GM12801 (cell line): ENCODE measurements around the gene ACAP3.

Experiments
- TF ChIP-seq, protein P1 (sequence below): IDR thresholded peaks from one replicate; pipeline ENCODE4 v1.5.1; 2011; ENCODE audit warnings: control low read depth; ENCODE audit not compliant: insufficient read length; ENCODE audit errors: extremely low read depth

Gene ACAP3

DNA sequence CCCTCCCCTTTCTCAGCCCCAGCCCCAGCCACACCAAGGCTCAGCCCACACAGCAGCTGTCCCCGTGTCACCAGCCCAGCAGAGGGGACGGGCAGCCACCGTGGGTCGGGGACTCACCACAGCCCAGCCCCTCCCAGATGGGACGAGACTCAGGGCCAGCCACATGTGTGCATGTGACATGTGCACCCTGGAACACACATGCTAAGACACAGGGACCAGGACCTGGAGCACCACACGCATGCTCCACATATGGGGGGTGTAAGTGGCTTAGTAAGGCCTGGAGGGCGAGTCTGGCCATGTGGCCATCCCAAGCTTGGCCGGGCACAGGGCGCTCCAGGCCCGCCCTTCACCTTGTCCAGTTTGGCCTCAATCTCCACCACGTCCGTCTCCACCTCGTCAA lies 4.0 kb downstream of the ACAP3 start:
- TF ChIP-seq, protein P1, sequence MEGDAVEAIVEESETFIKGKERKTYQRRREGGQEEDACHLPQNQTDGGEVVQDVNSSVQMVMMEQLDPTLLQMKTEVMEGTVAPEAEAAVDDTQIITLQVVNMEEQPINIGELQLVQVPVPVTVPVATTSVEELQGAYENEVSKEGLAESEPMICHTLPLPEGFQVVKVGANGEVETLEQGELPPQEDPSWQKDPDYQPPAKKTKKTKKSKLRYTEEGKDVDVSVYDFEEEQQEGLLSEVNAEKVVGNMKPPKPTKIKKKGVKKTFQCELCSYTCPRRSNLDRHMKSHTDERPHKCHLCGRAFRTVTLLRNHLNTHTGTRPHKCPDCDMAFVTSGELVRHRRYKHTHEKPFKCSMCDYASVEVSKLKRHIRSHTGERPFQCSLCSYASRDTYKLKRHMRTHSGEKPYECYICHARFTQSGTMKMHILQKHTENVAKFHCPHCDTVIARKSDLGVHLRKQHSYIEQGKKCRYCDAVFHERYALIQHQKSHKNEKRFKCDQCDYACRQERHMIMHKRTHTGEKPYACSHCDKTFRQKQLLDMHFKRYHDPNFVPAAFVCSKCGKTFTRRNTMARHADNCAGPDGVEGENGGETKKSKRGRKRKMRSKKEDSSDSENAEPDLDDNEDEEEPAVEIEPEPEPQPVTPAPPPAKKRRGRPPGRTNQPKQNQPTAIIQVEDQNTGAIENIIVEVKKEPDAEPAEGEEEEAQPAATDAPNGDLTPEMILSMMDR: no peak

GRCh38 chr1:1302951-1303509 lies 4.7 kb downstream of the ACAP3 start:
- TF ChIP-seq, protein P1: no peak

GRCh38 chr1:1302006-1302430 lies 5.7 kb downstream of the ACAP3 start:
- TF ChIP-seq, protein P1: no peak

DNA sequence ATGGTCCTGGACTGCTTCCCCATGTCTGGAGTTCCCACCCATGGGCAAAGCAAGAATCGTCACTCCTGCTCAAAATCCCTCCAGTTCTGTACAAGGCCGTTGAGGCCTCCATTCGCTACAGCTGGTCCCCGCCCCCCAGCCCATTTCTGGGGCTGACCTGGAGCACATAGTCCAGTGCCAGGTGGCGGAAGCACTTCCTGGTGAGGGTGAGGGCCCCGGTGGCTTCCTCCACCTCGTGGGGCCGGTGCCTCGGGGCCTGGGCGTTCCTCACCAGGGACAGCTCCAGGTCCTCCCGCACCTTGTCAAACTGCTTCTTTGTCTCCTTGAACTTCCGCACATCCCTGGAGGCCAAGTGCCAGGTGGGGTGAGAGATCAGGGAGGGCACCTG lies 7.4 kb downstream of the ACAP3 start:
- TF ChIP-seq, protein P1: no peak

DNA sequence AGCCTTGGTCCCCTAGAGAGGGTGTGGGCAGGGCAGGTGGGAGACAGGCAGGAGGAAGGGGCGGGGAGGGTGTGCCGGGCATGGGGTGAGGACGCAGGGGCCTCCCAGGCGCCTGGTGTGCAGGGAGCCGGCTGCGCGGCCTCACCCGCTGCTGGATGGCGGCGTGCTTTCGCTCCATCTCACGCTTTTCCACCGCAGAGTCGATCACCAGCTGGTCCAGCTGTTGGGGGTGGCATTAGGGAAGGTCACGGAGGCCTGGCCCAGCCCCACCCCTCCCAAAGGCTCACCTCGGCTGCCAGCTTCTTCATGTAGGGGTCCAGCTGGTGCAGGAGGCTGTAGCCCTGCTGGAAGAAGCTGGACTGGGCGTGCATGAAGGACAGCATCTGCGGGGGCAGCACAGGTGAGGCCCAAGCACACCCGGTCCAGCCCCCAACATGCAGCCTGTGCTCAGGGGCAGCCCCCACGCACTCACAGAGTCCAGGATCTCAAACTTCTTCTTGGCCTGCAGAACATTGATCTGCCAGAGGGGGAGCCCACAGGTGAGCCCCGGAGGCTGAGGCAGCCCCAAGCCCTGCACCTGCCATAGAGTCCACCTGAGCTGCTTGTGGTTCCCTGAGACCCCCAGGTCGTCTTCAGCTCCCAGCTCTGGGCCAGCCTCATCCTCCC lies 7.9 kb downstream of the ACAP3 start:
- TF ChIP-seq, protein P1: no peak

- TF ChIP-seq, protein P1: no peak
These were observed 8.7 kb downstream of the ACAP3 start for GRCh38 chr1:1298861-1299685.

- TF ChIP-seq, protein P1: no peak
These were observed 9.8 kb downstream of the ACAP3 start for GRCh38 chr1:1297802-1298424.
